Measurements from ENCODE around the gene PLXNB2.
A peak's percentile ranks its signal among the peaks of the same experiment; 100 is the strongest.
"Not testable (repeated sequence)": the region's sequence is repeated elsewhere in the genome, so short reads cannot be mapped to it uniquely, and the experiment has no call there.

PLXNB2 gene

GRCh38 chr22:50281384-50281760 is 26.1 kb downstream of the PLXNB2 start:
- DNase-seq (ENCODE audit: low read depth in 3 of 3) = no peak

GRCh38 chr22:50280708-50281383 is 26.6 kb downstream of the PLXNB2 start:
- no peak for DNase-seq (ENCODE audit: low read depth in 3 of 3)

- no peak for DNase-seq (ENCODE audit: low read depth in 3 of 3)
Observed at GRCh38 chr22:50280022-50280707, 27.3 kb downstream of the PLXNB2 start.

GRCh38 chr22:50278956-50279619 is 28.4 kb downstream of the PLXNB2 start:
- no peak for DNase-seq (ENCODE audit: low read depth in 3 of 3)

GRCh38 chr22:50278461-50278860 is 29.0 kb downstream of the PLXNB2 start:
- no peak for DNase-seq (ENCODE audit: low read depth in 3 of 3)

GRCh38 chr22:50277761-50278160 is 29.7 kb downstream of the PLXNB2 start:
- no peak for DNase-seq (ENCODE audit: low read depth in 3 of 3)

GRCh38 chr22:50276143-50276542 is 31.3 kb downstream of the PLXNB2 start:
- peak in 1 of 3 donors; percentile 25 for DNase-seq (ENCODE audit: low read depth in 3 of 3)

- no peak for DNase-seq (ENCODE audit: low read depth in 3 of 3)
Observed at GRCh38 chr22:50275181-50276055, 32.0 kb downstream of the PLXNB2 start.

- DNase-seq (ENCODE audit: low read depth in 3 of 3) = no peak
Observed at GRCh38 chr22:50274771-50275170, 32.7 kb downstream of the PLXNB2 start.

GRCh38 chr22:50274311-50274710 is 33.1 kb downstream of the PLXNB2 start:
- DNase-seq (ENCODE audit: low read depth in 3 of 3) = peak in 1 of 3 donors; percentile 23

- not testable (repeated sequence) for DNase-seq (ENCODE audit: low read depth in 3 of 3)
Observed at GRCh38 chr22:50273781-50274180, 33.7 kb downstream of the PLXNB2 start.

- DNase-seq (ENCODE audit: low read depth in 3 of 3) = not testable (repeated sequence)
Observed at GRCh38 chr22:50273352-50273751, 34.1 kb downstream of the PLXNB2 start.

GRCh38 chr22:50272044-50272802 is 35.2 kb downstream of the PLXNB2 start:
- no peak for DNase-seq (ENCODE audit: low read depth in 3 of 3)

- DNase-seq (ENCODE audit: low read depth in 3 of 3) = peak in 1 of 3 donors; percentile 32
Observed at GRCh38 chr22:50271519-50271970, 35.9 kb downstream of the PLXNB2 start.

GRCh38 chr22:50270666-50271394 is 36.6 kb downstream of the PLXNB2 start:
- DNase-seq (ENCODE audit: low read depth in 3 of 3) = peak; percentile 27 to 60 (median 36)

- DNase-seq (ENCODE audit: low read depth in 3 of 3) = peak in 2 of 3 donors; percentile 27 to 29
Observed at GRCh38 chr22:50269970-50270665, 37.3 kb downstream of the PLXNB2 start, which contains the start of gene MAPK11. Gene MAPK11, minus strand, starts transcription at chr22:50270380. Its CDS starts 88 bp downstream, at chr22:50270292.

- no peak for DNase-seq (ENCODE audit: low read depth in 3 of 3)
Observed at GRCh38 chr22:50269573-50269969, 37.9 kb downstream of the PLXNB2 start.

- no peak for DNase-seq (ENCODE audit: low read depth in 3 of 3)
Observed at GRCh38 chr22:50268655-50269113, 38.8 kb downstream of the PLXNB2 start.
